Effector CD8-positive, alpha-beta T cell (primary cell): Measurements from ENCODE around the gene LRRC53.

Experiments used
- DNase-seq: peaks from one replicate; lab custom pipeline; 2025; lab: John Stamatoyannopoulos, UW

The LRRC53 gene

GRCh38 chr1:74430342-74430934, 82.0 kb downstream of the LRRC53 start:
- DNase-seq = no peak

DNA sequence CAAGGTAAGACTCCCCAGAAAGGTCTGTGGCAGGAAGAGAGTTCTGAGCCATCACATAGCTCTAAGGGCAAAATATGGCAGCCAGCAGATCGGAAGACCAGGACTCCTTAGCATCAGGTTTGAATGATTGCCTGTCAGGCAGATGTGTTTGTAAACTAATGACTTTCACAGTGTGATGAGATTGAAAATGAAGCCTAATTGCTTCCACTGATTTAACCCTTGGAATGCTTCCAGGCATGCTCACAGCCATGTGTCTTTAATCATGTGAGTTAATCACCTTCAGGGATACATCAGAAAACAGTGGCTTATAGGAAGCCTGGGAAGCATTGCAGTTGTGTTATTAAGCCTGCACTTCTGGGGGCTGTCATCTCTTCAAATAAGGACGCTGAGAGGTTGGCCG, 82.8 kb downstream of the LRRC53 start:
- DNase-seq = no peak

DNA sequence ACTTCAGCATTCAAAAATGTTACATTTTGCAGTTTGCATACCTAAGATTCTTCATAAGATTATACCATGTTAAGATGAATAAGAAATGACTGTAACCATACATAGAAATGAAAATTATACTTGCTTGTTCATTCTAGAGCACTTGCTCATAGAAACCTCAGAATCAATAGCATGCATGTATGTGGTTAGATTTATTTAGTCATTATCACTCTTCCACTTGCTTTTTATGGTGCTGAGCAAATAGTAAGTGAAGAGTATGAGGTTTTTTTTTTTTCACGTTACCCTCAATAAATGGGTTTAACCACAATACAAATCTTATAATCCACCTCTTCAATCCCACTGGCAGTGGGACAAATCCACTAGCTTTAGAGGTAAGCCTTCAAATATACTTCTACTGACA, 84.7 kb downstream of the LRRC53 start:
- no peak for DNase-seq

GRCh38 chr1:74426208-74426937, 86.0 kb downstream of the LRRC53 start:
- DNase-seq = no peak

GRCh38 chr1:74425676-74426075, 86.7 kb downstream of the LRRC53 start:
- DNase-seq = no peak

DNA sequence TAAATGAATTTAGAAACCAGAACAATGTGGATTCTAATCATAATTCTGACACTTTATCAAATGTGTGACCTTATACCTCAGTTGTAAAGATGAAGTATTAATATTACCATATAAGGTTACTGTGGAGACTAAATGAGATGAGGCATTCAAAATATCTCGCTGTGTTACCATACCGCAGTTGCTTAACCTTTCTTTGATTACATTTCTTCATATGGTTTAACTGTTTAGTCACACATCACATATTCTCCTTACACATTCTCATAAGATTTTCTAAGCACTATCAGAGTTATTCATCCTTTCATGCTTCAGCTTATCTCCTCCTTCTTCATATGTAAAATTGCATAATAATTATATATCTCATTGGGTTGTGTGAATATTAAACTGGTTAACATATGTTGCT, 88.9 kb downstream of the LRRC53 start:
- DNase-seq = no peak

DNA sequence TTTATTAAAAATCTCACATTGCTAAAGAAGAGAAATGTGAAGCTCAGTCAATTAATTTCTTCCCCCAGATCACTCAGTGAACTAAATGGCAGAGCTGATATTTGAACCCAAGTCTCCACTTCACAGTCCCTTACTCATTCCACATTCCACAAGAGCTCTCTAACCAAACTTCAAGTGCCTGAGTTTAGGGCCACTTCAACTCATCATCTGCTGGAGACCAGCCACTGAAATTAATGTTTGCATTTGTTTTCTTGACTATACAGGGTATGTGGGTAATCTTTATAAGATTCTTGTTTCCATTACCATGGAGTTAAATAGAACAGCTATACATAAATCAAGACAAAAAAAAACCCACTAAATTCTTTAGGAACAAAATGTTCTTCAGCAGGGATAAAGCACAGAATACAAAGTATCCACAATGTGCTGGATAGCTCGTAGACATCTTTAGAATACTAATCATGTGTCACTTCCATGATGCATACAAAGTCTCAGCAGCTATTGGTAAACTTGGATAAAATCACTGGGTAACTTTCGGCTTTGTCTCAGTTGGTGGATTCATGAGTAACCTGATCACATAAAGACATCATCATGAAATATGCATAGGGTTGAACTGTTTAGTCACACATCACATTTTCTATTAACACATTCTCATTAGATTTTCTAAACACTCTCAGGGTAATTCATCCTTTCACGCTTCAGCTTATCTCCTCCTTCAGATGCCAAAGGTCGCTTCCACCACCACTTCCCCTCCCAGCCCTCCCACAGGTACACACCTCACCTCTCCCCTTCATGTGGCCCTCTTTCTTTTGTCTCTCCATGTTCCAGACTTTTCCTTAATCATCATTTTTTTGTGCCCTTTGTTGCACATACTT, 89.8 kb downstream of the LRRC53 start:
- no peak for DNase-seq

DNA sequence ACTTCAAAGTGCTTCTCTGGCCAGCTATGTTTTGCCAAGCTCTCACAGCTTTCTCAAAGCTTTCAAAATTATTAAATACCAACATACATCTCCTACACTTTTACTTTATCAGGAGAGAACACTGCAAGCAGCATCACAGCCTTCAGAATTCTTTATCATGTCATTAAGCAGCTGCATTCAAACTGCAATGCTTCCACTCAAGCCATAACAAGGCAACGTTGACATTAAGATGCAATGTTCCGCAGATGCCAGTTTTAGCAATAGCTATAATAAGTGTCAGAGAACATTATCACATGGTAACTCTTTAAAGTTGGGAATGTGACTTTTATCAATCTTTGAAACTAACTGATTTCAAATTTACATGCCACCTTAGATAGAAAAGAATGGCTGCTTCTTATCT, 91.9 kb downstream of the LRRC53 start:
- DNase-seq = no peak
